KMS-11 (cell line): Measurements from ENCODE around the gene KCNQ2.

Source experiments
- H2AFZ ChIP-seq: fragments of 200-600 bp; sonication (generic); 2 replicates; pipeline ENCODE4 v1.6.1; 2016; ENCODE audit warnings: antibody characterized with exemption, mixed run types, low read depth
- H3K27ac ChIP-seq: fragments of 200-600 bp; sonication (generic); 2 replicates; pipeline ENCODE4 v1.6.1; 2016; ENCODE audit warnings: mild to moderate bottlenecking, mixed run types
- H3K27me3 ChIP-seq: fragments of 200-600 bp; sonication (generic); 2 replicates; pipeline ENCODE4 v1.6.1; 2017; ENCODE audit warnings: mild to moderate bottlenecking, low read depth, mixed run types, moderate library complexity; ENCODE audit not compliant: insufficient read depth
- H3K36me3 ChIP-seq: fragments of 200-600 bp; sonication (generic); 2 replicates; pipeline ENCODE4 v1.6.1; 2017; ENCODE audit warnings: mild to moderate bottlenecking, mixed run types; ENCODE audit not compliant: insufficient read depth
- H3K4me1 ChIP-seq: fragments of 200-600 bp; sonication (generic); 2 replicates; pipeline ENCODE4 v1.6.1; 2016; ENCODE audit warnings: mild to moderate bottlenecking, low read depth, mixed run types; ENCODE audit not compliant: poor library complexity, severe bottlenecking
- H3K4me2 ChIP-seq: fragments of 200-600 bp; sonication (generic); 2 replicates; pipeline ENCODE4 v1.7.0; 2016; ENCODE audit warnings: mild to moderate bottlenecking, mixed run types
- H3K4me3 ChIP-seq: fragments of 200-600 bp; sonication (generic); IDR thresholded peaks from 2 replicates; pipeline ENCODE4 v1.6.1; 2017; ENCODE audit warnings: low read depth, low read length, mixed read lengths; ENCODE audit not compliant: insufficient read depth
- H3K79me2 ChIP-seq: fragments of 200-600 bp; sonication (generic); 2 replicates; pipeline ENCODE4 v1.6.1; 2016; ENCODE audit warnings: low read depth, mixed run types; ENCODE audit not compliant: insufficient read depth
- H3K9ac ChIP-seq: fragments of 200-600 bp; sonication (generic); 2 replicates; pipeline ENCODE4 v1.6.1; 2016; ENCODE audit warnings: mild to moderate bottlenecking, mixed run types
- H4K20me1 ChIP-seq: fragments of 200-600 bp; sonication (generic); 2 replicates; pipeline ENCODE4 v1.6.1; 2016; ENCODE audit warnings: mild to moderate bottlenecking, mixed run types; ENCODE audit not compliant: insufficient read depth
- TF ChIP-seq, protein P1 (sequence below): fragments of 200-600 bp; sonication (generic); conservative IDR thresholded peaks from 2 replicates; pipeline ENCODE4 v1.6.1; 2017; ENCODE audit warnings: low read depth, mild to moderate bottlenecking, antibody characterized with exemption, low read length, moderate library complexity, mixed read lengths

KCNQ2 gene

DNA sequence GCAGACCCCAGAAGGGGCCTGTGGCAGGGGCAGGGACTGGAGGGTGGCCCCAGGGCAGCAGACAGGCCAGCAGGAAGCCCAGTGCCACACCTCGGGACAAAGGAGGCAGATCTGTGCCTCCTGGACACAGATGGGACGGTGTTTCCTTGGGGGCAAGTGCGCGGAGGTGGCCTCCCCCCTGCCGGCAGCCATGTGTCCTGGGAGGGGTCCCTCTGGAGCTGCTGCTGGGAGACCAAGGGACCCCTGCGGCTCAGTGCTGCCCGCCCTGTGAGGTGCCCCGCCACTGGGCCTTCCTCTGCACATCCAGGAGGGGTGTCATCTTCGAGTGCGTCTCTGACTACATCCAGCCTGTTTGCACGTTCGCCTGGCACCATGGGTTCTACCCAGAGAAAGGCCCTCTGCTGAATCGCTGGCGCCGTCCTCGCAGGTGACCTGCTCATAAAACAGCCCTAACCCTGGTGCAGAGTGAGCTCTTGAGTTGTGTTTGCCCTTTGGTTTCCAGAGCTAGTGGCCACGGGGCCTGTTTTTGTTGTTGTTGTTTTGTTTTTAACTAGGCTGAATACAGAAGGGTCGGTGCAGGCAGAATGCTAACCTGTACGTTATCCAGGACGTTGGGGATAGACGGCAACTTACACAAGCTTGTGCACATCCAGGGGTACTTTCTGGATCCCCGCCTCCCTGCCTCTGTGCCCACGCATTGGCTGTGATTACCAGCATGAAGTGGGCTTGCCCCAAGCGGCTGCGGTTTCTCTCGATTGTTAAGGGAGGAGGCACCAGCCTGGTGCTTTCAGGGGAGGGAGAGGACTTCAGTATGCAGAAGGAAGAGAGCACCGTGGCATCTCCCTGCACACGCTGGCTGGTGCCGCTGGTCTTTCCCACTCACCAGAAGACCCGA is 1.3 kb upstream of the KCNQ2 start:
- H3K4me3 ChIP-seq, result no peak overlapping the region
- no peak overlapping the region for H3K4me2 ChIP-seq
- H3K27me3 ChIP-seq, result peaks cover 84% of the 10 kb centered on the region
- H3K36me3 ChIP-seq, result no peaks in the 10 kb centered on the region
- no peak overlapping the region for H2AFZ ChIP-seq
- H3K79me2 ChIP-seq, result no peaks in the 10 kb centered on the region
- TF ChIP-seq, protein P1, sequence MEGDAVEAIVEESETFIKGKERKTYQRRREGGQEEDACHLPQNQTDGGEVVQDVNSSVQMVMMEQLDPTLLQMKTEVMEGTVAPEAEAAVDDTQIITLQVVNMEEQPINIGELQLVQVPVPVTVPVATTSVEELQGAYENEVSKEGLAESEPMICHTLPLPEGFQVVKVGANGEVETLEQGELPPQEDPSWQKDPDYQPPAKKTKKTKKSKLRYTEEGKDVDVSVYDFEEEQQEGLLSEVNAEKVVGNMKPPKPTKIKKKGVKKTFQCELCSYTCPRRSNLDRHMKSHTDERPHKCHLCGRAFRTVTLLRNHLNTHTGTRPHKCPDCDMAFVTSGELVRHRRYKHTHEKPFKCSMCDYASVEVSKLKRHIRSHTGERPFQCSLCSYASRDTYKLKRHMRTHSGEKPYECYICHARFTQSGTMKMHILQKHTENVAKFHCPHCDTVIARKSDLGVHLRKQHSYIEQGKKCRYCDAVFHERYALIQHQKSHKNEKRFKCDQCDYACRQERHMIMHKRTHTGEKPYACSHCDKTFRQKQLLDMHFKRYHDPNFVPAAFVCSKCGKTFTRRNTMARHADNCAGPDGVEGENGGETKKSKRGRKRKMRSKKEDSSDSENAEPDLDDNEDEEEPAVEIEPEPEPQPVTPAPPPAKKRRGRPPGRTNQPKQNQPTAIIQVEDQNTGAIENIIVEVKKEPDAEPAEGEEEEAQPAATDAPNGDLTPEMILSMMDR, result no peak
- no peaks in the 10 kb centered on the region for H4K20me1 ChIP-seq
- no peak overlapping the region for H3K9ac ChIP-seq
- H3K27ac ChIP-seq, result no peak overlapping the region
- no peaks in the 10 kb centered on the region for H3K4me1 ChIP-seq

DNA sequence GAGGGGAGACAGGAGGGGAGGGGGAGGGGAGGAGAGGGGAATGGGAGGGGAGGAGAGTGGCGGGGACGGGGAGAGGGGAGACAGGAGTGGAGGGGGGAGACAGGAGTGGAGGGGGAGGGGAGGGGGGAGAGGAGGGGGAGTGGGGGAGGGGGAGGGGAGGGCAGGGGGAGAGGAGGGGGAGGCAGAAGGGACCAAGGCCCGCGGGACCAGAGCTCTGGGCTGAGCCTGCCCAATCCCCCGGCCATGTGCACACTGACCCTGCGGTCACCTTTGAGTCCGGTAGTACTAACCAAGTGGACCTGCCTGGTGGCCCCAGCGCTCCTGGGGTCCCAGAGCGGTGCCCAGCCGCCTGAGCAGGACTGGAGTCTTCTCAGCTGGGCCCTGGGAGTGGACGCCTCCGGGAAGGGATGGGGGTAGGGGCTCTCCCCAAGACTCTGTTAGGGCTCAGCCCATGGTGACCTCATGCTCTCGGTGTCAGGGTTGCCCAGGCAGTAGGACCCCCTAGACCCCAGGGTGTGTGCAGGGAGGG is 471 bp upstream of the KCNQ2 start:
- Histone ChIP-seq H4K20me1 (no peaks in the 10 kb centered on the region), H3K9ac (no peak overlapping the region), H3K4me1 (no peaks in the 10 kb centered on the region), H3K4me3 (no peak overlapping the region), H3K4me2 (no peak overlapping the region), H2AFZ (no peak overlapping the region), H3K27ac (no peak overlapping the region), H3K36me3 (no peaks in the 10 kb centered on the region), H3K27me3 (peaks cover 84% of the 10 kb centered on the region), H3K79me2 (no peaks in the 10 kb centered on the region)
- TF ChIP-seq, protein P1, result no peak

DNA sequence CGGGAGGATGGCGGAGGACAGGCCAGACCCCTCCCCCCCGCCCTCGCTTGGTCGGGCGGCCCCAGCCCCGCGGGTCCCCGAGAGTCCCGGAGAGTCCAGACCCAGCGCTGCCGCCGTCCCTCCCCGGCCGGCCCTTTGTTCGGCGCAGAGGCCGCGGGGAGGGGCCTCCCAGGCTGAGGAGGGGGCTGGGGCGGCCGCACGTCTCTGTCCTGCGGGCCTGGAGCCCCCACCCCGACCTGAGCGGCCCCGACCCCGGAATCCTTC is 806 bp downstream of the KCNQ2 start:
- H3K36me3 ChIP-seq, result no peaks in the 10 kb centered on the region
- H3K27me3 ChIP-seq, result peaks cover 84% of the 10 kb centered on the region
- no peak overlapping the region for H3K4me3 ChIP-seq
- no peak overlapping the region for H3K4me2 ChIP-seq
- no peaks in the 10 kb centered on the region for H3K4me1 ChIP-seq
- H3K79me2 ChIP-seq, result no peaks in the 10 kb centered on the region
- no peaks in the 10 kb centered on the region for H4K20me1 ChIP-seq
- H2AFZ ChIP-seq, result no peak overlapping the region
- H3K27ac ChIP-seq, result no peak overlapping the region
- H3K9ac ChIP-seq, result no peak overlapping the region
- TF ChIP-seq, protein P1, result no peak

DNA sequence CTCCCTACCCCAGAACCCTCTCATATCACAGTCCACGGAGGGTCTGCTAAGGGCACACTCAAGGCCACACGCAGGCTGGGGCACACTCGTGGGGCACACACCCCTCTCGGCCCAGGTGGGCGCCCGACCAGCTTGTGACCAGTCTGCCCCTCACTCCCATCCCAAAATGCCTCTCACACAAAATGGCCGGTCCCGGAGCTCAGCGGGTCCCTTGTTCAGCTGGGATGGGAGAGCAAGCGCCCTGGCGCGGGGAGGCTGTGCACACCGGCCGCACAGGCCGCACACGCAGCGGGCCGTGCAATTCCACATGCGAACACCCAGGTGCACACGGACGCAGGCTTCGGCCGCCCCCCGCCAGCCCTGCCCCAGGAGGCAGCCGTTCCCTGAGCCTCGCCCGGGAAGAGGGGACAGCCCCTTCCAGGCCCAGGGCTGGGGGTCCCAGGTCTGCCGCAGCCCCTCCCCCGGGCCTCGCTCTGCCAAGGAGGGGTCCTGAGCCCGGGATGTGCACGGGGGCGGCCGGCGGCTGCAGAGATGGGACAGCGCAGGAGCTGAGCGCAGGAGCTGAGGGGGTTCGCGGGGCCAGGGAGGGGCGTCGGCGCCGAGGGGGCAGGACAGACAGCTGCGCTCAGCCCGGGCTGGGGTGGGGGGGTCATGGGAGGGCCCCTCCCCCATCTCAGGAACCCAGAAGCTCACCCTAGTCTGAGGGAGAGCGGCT is 1.3 kb downstream of the KCNQ2 start:
- peaks cover 84% of the 10 kb centered on the region for H3K27me3 ChIP-seq
- H2AFZ ChIP-seq, result no peak overlapping the region
- H3K79me2 ChIP-seq, result no peaks in the 10 kb centered on the region
- TF ChIP-seq, protein P1, result no peak
- H3K4me3 ChIP-seq, result no peak overlapping the region
- H4K20me1 ChIP-seq, result no peaks in the 10 kb centered on the region
- no peak overlapping the region for H3K27ac ChIP-seq
- no peak overlapping the region for H3K9ac ChIP-seq
- H3K4me2 ChIP-seq, result no peak overlapping the region
- no peaks in the 10 kb centered on the region for H3K4me1 ChIP-seq
- H3K36me3 ChIP-seq, result no peaks in the 10 kb centered on the region
